K562 (cell line): Measurements from ENCODE around the gene TMEM185B. TPM values are rescaled to one million over a fixed set of nuclear protein-coding genes. Genes with fewer than 3 reads are reported as not detected.

Source experiments
- ATAC-seq: fragments of 200-7000 bp; cut with Tn5 transposase; 3 replicates; pipeline ENCODE4 v1.9.1; 2020; ENCODE audit warnings: moderate library complexity
- BruUV-seq: library from RNA; stranded (reverse); fragments of 400-500 nt; replicated peaks from 2 replicates; lab custom pipeline; 2021; lab: Mats Ljungman, UMichigan
- CTCF ChIA-PET: fragments of 300-600 bp; formaldehyde crosslinking; extraction: SDS; loops from one replicate; lab custom pipeline; 2021; ENCODE audit warnings: low intra/inter-chr PET ratio; lab: Yijun Ruan, JAX
- POLR2A ChIA-PET: fragments of 300-600, 350-650 bp; sonication (Branson Sonifier 250); formaldehyde crosslinking; extraction: SDS; loops from one replicate; lab custom pipeline; 2021; ENCODE audit warnings: antibody characterized with exemption, inconsistent platforms; lab: Yijun Ruan, JAX
- DNase-seq, 4 experiments: peaks; one replicate each; pipeline versions ENCODE4 v3.0.0 to v3.0.0-alpha.2; 2011 to 2018; ENCODE audit warnings: low spot score in 3 of 4, mixed read lengths in 3 of 4; ENCODE audit errors: extremely low read depth in 1 of 4
- FAIRE-seq: peaks from 2 replicates; lab custom pipeline; 2011; peaks lifted over from hg19 to GRCh38; lab: Jason Lieb, UNC
- H2AFZ ChIP-seq: 2 replicates; pipeline ENCODE4 v1.6.0; 2011; ENCODE audit warnings: low read depth, low read length, control low read depth, inconsistent platforms
- H3K27ac ChIP-seq: fragments of 200-600 bp; 3 replicates; pipeline ENCODE4 v1.8.0; 2011; ENCODE audit warnings: low read depth, mild to moderate bottlenecking, control low read depth, inconsistent platforms, low read length, moderate library complexity, mixed read lengths; ENCODE audit errors: extremely low read depth
- H3K27me3 ChIP-seq, 2 experiments: fragments of 300-600 bp in 1 of 2; 2 replicates in 1 of 2; 3 replicates in 1 of 2; pipeline versions ENCODE4 v1.6.0 to v1.8.0; 2011; ENCODE audit warnings: inconsistent platforms in 2 of 2, low read length in 2 of 2, mild to moderate bottlenecking in 1 of 2, mixed read lengths in 1 of 2, moderate library complexity in 1 of 2; ENCODE audit not compliant: control insufficient read depth in 2 of 2, insufficient read depth in 2 of 2
- H3K36me3 ChIP-seq: fragments of 300-600 bp; 3 replicates; pipeline ENCODE4 v1.8.0; 2011; ENCODE audit warnings: mild to moderate bottlenecking, low read length, inconsistent platforms; ENCODE audit not compliant: control insufficient read depth, insufficient read depth
- H3K4me1 ChIP-seq, 2 experiments: fragments of 200-600 bp in 1 of 2; replicated peaks in 1 of 2; 2 replicates in 1 of 2; 3 replicates in 1 of 2; pipeline versions ENCODE4 v1.5.1 to v1.8.0; 2011; ENCODE audit warnings: inconsistent platforms in 2 of 2, low read length in 2 of 2, mild to moderate bottlenecking in 1 of 2, mixed read lengths in 1 of 2, moderate library complexity in 1 of 2; ENCODE audit not compliant: control insufficient read depth in 2 of 2, insufficient read depth in 2 of 2
- H3K4me2 ChIP-seq: 2 replicates; pipeline ENCODE4 v1.6.1; 2011; ENCODE audit warnings: low read length, control low read depth, inconsistent platforms, mixed read lengths; ENCODE audit not compliant: insufficient read depth
- H3K4me3 ChIP-seq: fragments of 200-600 bp; sonication (generic), shearing (Covaris generic); 2 replicates; pipeline ENCODE4 v1.5.1; 2016; ENCODE audit warnings: control low read depth, inconsistent platforms
- H3K79me2 ChIP-seq: fragments of 200-600 bp; 3 replicates; pipeline ENCODE4 v1.8.0; 2011; ENCODE audit warnings: low read length, inconsistent platforms; ENCODE audit not compliant: control insufficient read depth, insufficient read depth
- H3K9ac ChIP-seq, 2 experiments: 2 replicates each; pipeline versions ENCODE4 v1.6.0 to v1.6.1; 2011; ENCODE audit warnings: low read depth in 2 of 2, low read length in 2 of 2, control low read depth in 1 of 2, inconsistent platforms in 1 of 2, mild to moderate bottlenecking in 1 of 2, mixed read lengths in 1 of 2; ENCODE audit not compliant: insufficient read depth in 1 of 2
- H3K9me1 ChIP-seq: one replicate; pipeline ENCODE4 v1.6.0; 2011; ENCODE audit warnings: inconsistent platforms, mild to moderate bottlenecking, low read length, moderate library complexity; ENCODE audit not compliant: control insufficient read depth, insufficient read depth
- H3K9me3 ChIP-seq: replicated peaks from 2 replicates; pipeline ENCODE4 v1.5.1; 2011; ENCODE audit warnings: low read depth, low read length, inconsistent platforms; ENCODE audit not compliant: control insufficient read depth, insufficient read depth
- H4K20me1 ChIP-seq: replicated peaks from 2 replicates; pipeline ENCODE4 v1.6.1; 2011; ENCODE audit warnings: low read length, inconsistent platforms, mixed read lengths; ENCODE audit not compliant: control insufficient read depth, insufficient read depth
- CTCF ChIP-seq, 3 experiments: IDR thresholded peaks in 2 of 3; conservative IDR thresholded peaks in 1 of 3; 2 replicates each; pipeline ENCODE4 v1.5.1; 2011 to 2012; ENCODE audit warnings: low read length in 3 of 3, mild to moderate bottlenecking in 3 of 3, control low read depth in 2 of 3, improper control_type of control experiment in 1 of 3, inconsistent platforms in 1 of 3, low read depth in 1 of 3, mixed read lengths in 1 of 3, moderate library complexity in 1 of 3; ENCODE audit not compliant: insufficient read depth in 2 of 3
- NCOA4 ChIP-seq: fragments of 450-650 bp; IDR thresholded peaks from 2 replicates; pipeline ENCODE4 v1.6.1; 2018; ENCODE audit warnings: mild to moderate bottlenecking; ENCODE audit not compliant: partially characterized antibody
- RAD21 ChIP-seq, 2 experiments: fragments of 250-450 bp in 1 of 2; fragments of 450-650 bp in 1 of 2; sonication (Bioruptor Pico) in 1 of 2; formaldehyde crosslinking in 1 of 2; IDR thresholded peaks in 1 of 2; conservative IDR thresholded peaks in 1 of 2; 2 replicates each; pipeline versions ENCODE4 v1.4.0 to v1.8.0; 2020 to 2022; ENCODE audit warnings: mild to moderate bottlenecking in 2 of 2, moderate library complexity in 1 of 2
- RBBP5 ChIP-seq: fragments of 200-600 bp; sonication (generic); IDR thresholded peaks from 2 replicates; pipeline ENCODE4 v1.6.1; 2012; ENCODE audit warnings: borderline replicate concordance, mild to moderate bottlenecking, low read length, control low read depth, inconsistent platforms; ENCODE audit not compliant: insufficient read depth, poor library complexity, severe bottlenecking
- WGBS: fragments of 100-300 bp; shearing (Covaris generic); methylation state at CpG from one replicate; pipeline ENCODE4 v1.1.6; 2016; ENCODE audit warnings: low coverage, mixed read lengths; ENCODE audit not compliant: insufficient coverage; ENCODE audit errors: missing lambda C conversion rate; 5-methylcytosine and 5-hydroxymethylcytosine counted together
- in situ Hi-C: fragments of 300-500 bp; cut with MboI; formaldehyde crosslinking; loops from 4 replicates; pipeline ENCODE4 v1.15.0; 2018; ENCODE audit warnings: inconsistent platforms, mixed read lengths
- intact Hi-C: fragments of 100-400 bp; cut with micrococcal nuclease; formaldehyde crosslinking; loops from 2 replicates; pipeline ENCODE4 v1.14.2; 2022
- polyA plus RNA-seq, 8 experiments: library from polyadenylated mRNA; depleted of rRNA in 4 of 8; stranded (reverse) in 5 of 8; unstranded in 3 of 8; fragments of >200 nt; fragmentation: Nextera tagmentation in 2 of 8; fragmentation: Illumina TruSeq in 1 of 8; extraction: Ambion mirVana in 2 of 8; extraction: Trizol in 1 of 8; gene quantifications; 2 replicates each; pipeline versions ENCODE4 v1.2.1 to v1.2.3, GENCODE V29; 2011 to 2014; ENCODE audit warnings: inconsistent platforms in 1 of 8, missing spikeins in 1 of 8
- total RNA-seq, 7 experiments: library from RNA; depleted of rRNA in 6 of 7; stranded (reverse); fragments of >200 nt in 6 of 7; fragmentation: Illumina TruSeq in 2 of 7; extraction: Trizol in 2 of 7; gene quantifications; 2 replicates each; pipeline versions ENCODE4 v1.2.1 to v1.2.3, GENCODE V29; 2011 to 2021; ENCODE audit warnings: low replicate concordance in 1 of 7
- TF ChIP-seq, protein P1 (sequence below): sonication (generic); formaldehyde crosslinking; IDR thresholded peaks from 2 replicates; pipeline ENCODE4 v1.8.1; 2023; ENCODE audit warnings: missing genetic modification reagents, mild to moderate bottlenecking, borderline replicate concordance

The TMEM185B gene
- total and polyA plus RNA-seq, 9 of the 15 experiments (the other 6 are each of a cell fraction or from before 2014, with no cell fraction given): 2.9 to 28.2 (median 11.5) TPM

- FAIRE-seq: peak; percentile 67
- in situ Hi-C loops: no loop called here
- no peak overlapping the region for H3K4me3 ChIP-seq
- H3K79me2 ChIP-seq: no peaks in the 10 kb centered on the region
- H3K4me1 ChIP-seq: peaks cover 0 to 9% of the 10 kb centered on the region in 2 experiments; a peak in 2 of 5 replicates
- H3K9me1 ChIP-seq: no peaks in the 10 kb centered on the region
- intact Hi-C loops: no loop called here
- ChIA-PET CTCF (interaction anchor here (1.0 kb wide), 1 partner anchor 109 kb away, joined by 3 read pairs; no protein-coding TSS in a partner anchor), POLR2A (interaction anchor here (0.6 to 1.9 kb wide), 3 partner anchors 11 to 323 kb away, joined by 3 to 6 read pairs (median 4); no protein-coding TSS in a partner anchor)
- no peak overlapping the region for H3K27ac ChIP-seq
- H2AFZ ChIP-seq: 0 out of 2 replicates have a peak overlapping the region, but pooled peaks have one; percentile 14
- 0% methylated on average over 2 of the region's 5 CpGs for WGBS
- BruUV-seq: no TSS peak
- peak; percentile 92 for ATAC-seq
- no peaks in the 10 kb centered on the region for H3K9me3 ChIP-seq
- H3K36me3 ChIP-seq: no peaks in the 10 kb centered on the region
- H4K20me1 ChIP-seq: 0 out of 2 replicates have a peak, but pooled peaks cover 5% of the 10 kb centered on the region
- H3K9ac ChIP-seq: no peak overlapping the region
- peak in 3 of 4 experiments; percentile 21 to 51 (median 42) for DNase-seq
- H3K4me2 ChIP-seq: no peak overlapping the region
- TF ChIP-seq CTCF (IDR thresholded peaks at IDR 0.05 in 2 of 3, conservative IDR thresholded peaks at IDR 0.05 in 1 of 3; ENCODE audit: insufficient read depth in 2 of 3, low read depth in 1 of 3, low read length in 3 of 3): peak; percentile 56 to 67 (median 61)
- TF ChIP-seq RBBP5: no peak
- peak in 1 of 2 experiments; percentile 42; a peak in 2 of 4 replicates for TF ChIP-seq RAD21 (CRISPR knock-in tag; conservative IDR thresholded peaks at IDR 0.05 in 1 of 2, IDR thresholded peaks at IDR 0.05 in 1 of 2)
- no peak for TF ChIP-seq NCOA4
- TF ChIP-seq, protein P1, sequence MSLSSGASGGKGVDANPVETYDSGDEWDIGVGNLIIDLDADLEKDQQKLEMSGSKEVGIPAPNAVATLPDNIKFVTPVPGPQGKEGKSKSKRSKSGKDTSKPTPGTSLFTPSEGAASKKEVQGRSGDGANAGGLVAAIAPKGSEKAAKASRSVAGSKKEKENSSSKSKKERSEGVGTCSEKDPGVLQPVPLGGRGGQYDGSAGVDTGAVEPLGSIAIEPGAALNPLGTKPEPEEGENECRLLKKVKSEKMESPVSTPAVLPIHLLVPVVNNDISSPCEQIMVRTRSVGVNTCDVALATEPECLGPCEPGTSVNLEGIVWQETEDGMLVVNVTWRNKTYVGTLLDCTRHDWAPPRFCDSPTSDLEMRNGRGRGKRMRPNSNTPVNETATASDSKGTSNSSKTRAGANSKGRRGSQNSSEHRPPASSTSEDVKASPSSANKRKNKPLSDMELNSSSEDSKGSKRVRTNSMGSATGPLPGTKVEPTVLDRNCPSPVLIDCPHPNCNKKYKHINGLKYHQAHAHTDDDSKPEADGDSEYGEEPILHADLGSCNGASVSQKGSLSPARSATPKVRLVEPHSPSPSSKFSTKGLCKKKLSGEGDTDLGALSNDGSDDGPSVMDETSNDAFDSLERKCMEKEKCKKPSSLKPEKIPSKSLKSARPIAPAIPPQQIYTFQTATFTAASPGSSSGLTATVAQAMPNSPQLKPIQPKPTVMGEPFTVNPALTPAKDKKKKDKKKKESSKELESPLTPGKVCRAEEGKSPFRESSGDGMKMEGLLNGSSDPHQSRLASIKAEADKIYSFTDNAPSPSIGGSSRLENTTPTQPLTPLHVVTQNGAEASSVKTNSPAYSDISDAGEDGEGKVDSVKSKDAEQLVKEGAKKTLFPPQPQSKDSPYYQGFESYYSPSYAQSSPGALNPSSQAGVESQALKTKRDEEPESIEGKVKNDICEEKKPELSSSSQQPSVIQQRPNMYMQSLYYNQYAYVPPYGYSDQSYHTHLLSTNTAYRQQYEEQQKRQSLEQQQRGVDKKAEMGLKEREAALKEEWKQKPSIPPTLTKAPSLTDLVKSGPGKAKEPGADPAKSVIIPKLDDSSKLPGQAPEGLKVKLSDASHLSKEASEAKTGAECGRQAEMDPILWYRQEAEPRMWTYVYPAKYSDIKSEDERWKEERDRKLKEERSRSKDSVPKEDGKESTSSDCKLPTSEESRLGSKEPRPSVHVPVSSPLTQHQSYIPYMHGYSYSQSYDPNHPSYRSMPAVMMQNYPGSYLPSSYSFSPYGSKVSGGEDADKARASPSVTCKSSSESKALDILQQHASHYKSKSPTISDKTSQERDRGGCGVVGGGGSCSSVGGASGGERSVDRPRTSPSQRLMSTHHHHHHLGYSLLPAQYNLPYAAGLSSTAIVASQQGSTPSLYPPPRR (CRISPR knock-in tag): no peak
- peaks cover 3 to 23% of the 10 kb centered on the region in 2 experiments; a peak in 4 of 5 replicates for H3K27me3 ChIP-seq
These were observed 19.2 kb downstream of the TMEM185B start for GRCh38 chr2:120204022-120204405.
